Activated T-helper 9 cell treated with anti-CD3 and anti-CD28 coated beads, Interleukin-2, amount 50 U/mL, for 16 hours (primary cell): Measurements from ENCODE around the gene CDKAL1.
"Not testable (repeated sequence)": the region's sequence is repeated elsewhere in the genome, so short reads cannot be mapped to it uniquely, and the experiment has no call there.

ENCODE experiments used
- DNase-seq: peaks from one replicate; pipeline ENCODE4 v3.0.0-alpha.2; 2020; ENCODE audit warnings: low read depth

Gene CDKAL1

DNA sequence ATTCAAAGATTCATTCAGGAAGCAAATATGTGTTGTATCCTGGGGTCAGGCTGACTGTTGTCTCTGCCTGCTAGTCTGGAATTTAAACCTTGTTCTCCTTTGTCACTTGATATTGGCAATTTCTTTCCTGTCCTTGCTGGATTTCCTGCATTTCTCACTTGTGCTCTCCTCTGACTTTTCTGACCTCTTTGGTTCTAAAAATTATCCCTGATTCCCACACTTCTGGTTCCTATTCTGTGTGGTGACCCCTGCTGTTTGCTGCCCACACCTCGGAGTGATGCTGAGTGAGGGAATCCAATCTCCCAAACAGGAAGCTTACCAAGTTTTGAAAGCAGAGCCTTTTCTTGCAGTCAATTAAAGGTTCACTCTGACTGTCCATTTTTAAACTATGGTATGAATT lies 345.3 kb downstream of the CDKAL1 start:
- DNase-seq = no peak

DNA sequence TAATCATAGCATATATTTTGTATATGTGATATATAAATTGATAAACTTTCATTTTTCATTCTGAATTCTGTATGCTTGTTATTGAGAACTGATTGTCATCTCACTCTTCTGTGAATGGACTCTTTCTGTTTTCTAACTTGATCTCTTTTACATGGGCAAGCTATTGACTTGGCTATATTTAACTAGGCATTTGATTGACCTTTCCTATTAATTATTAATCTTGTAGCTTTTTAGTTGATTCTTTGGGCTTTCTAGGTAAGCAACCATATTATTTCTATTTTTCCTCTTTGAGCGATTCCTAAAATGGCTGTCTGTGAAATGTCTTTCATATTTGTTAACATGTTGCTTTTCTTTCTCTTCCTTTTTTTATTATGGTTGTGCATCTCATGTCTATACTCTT lies 347.1 kb downstream of the CDKAL1 start:
- DNase-seq = no peak

DNA sequence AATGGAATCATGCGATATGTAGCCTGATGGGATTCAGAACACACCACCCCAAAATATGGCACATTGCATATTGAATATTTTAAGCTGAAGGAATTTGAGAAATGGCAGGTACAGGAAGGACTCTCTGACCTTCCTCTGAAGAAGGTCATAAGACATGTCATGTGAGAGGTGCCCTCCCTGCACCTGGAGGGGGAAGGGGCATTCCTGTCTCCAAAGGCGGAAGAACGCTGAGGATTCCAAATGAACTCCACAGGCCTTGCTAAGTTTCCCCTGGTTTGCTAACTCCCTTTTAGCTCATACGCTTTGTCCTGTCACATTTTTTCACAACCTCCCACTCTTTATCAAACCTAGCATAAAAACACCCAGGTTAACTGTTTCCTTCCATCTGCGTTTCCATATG lies 347.8 kb downstream of the CDKAL1 start:
- no peak for DNase-seq

DNA sequence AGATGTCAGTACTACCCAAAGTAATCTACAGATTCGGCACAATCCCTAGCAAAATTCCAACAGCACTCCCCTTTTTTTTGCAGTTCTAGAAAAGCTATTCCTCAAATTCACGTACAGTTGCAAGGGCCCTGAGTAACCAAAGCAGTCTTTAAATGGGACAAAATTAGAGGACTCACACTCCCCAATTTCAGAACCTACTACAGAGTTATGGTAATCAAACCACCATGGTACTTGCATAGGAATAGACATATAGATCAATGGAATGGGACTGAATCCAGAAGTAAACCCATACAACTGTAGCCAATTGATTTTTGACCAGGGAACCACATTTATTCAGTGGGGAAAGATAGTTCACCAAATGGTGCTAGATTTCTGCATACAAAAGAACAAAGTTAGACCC lies 350.8 kb downstream of the CDKAL1 start:
- no peak for DNase-seq

DNA sequence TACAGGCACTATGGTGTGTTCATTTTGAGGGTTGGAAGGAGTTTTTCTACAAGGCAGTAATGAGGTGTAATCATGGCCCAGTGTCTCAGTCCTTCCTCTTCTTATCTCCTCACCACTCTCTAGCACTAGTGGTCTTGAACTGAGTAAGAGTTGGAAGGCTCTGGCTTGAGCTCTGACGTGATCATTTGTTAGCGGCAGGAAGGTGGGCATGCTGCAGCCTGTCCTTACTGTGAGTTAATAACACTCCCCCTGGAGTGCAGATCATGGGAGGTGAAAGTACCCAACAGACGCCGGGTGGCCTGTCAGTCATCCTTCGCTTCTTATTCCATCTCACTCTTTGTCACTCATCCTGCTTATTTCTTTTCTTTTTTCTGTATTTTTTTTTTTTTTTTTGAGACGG lies 356.9 kb downstream of the CDKAL1 start:
- no peak for DNase-seq

DNA sequence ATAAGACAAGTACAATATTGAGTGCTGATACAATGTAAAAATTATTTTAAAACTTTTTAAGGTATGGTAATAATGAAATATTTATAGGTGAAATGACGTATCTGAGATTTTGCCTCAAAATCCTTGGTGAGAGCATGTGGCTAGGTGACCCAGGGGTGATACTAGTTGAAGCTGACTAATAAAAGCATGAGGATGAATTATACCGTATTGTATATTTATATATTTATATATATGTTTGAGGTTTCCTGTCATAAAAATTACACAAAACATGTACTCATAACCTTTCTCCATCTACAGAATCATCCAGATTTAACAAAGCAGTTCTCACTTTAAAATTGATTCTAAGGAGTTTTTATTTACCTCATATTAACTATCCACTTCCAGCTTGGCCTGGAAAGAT lies 358.1 kb downstream of the CDKAL1 start:
- no peak for DNase-seq

DNA sequence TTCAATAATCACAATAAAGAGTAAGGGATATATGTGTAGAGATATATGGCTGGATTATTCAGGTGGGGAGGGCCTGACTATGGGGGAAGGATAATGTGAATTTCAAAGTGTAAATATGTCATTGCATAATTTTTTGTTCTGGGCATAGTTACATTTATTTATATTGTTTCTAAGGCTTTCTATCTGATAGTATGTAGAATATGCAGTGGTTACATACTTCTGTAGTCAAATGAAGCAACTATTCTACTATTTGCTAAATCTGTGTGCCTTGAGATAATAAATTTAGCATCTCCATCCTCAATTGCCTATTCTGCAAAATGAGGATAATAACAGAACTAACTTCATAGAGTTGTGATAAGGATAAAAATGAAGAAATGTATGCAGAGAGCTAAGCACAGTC lies 359.2 kb downstream of the CDKAL1 start:
- no peak for DNase-seq

DNA sequence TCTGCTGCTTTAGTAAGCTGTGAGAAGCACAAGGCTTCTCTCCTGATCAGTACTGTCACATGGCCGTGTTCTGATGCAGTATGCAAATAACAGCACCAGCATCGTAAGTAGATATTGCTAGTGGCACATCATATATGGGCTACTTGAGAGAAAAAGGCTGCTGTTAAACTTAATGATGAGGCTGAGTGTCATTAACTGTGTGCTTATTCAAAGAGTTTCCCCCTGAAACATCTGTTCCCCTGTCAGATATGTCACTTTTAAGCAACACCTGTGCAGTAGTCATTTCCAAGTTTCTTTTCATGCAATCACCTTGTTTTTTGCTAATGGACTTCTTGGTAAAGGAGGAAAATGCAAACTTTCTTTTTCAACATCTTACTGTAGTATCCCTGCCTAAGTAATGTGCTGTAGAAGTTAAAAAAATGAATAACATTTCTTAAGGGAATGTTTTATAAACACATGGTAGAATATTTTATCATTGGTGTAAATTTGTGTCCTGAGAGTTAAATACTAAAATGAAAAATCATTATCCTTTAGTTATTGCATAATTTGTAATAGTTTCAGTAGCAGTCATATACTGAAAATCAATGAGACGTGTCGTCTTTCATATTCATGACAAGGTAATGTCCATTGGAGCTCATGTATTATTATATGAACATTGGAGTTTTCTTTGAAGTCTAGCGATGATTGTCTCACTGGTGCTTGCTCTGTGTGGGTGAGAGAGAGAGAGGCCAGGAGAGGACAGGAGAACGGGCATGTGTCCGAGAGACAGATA lies 366.3 kb downstream of the CDKAL1 start:
- no peak for DNase-seq

DNA sequence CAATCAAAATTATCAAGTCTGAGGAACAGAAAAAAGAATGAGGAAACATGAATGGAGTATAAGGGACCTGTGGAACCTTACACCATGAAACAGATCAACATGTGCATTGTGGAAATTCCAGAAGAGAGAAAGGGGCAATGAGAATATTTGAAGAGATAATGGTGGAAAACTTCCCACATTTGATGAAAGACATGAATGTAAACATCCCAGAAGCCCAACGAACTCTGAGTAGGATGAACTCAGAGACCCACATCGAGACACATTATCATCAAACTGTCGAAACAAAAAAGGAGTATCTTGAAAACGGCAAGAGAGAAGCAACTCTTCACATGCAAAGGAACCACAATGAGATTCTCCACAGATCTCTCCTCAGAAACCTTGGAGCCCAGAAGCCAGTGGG lies 371.1 kb downstream of the CDKAL1 start:
- DNase-seq = no peak

DNA sequence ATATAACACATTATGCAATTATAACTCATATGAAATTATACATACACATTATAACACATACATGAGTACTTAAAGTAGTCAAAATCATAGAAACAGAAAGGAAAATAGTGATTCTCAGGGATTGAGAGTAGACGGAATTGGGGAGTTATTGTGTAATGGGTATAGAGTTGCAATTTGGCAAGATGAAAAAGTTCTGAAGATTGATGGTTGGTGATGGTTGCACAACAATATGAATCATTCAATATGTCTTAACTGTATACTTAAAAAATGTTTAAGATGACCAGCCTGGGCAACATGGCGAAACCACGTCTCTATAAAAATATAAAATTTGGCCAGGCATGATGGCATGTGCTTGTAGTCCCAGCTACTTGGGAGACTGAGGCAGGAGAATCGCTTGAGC lies 372.7 kb downstream of the CDKAL1 start:
- no peak for DNase-seq

DNA sequence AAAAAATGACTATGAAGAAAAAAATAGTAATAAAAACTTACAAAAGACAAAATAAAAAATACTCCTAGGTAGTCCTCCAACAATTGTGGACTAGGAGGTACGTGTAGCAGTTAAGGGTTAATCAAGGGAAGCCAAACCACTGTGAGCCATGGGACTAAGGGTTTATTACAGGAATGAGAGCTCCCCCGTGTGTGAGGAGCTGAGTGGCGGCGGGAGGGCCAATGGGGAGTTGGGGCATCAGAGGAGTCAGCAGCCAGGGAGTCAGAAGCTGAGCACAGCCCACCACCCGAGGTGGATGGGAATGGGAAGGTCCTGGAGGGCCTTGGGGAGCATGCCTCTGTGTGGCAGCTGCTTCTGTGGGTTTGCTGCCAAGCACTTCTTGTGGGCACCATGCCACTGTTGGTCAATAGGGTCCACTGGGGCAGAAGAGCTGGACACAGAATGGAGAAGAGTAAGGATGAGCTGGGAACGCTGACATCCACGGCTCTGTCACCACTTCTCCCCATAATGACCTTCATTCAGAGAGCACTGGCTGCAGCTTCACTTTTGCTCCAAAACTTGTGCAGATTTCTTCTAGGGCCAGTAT lies 373.3 kb downstream of the CDKAL1 start:
- no peak for DNase-seq

DNA sequence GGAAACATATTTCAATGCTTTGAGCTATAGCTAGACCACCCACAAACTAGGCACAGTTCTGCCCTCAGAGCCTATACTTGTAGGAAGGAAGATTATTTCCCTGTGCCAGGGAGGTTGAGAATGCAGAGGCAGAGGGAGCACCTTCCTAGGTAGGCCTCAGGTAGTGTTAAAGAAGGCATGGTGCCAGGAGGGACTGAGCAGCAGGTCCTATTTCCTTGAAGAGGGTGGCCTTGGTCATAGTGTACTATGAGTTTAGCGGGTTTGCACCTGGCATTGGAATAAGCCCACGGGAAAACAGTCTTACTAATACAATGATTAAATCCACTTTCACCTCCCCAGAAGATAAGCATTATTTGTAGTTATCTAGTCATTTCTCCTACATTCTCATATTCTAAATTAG lies 375.4 kb downstream of the CDKAL1 start:
- DNase-seq = no peak

DNA sequence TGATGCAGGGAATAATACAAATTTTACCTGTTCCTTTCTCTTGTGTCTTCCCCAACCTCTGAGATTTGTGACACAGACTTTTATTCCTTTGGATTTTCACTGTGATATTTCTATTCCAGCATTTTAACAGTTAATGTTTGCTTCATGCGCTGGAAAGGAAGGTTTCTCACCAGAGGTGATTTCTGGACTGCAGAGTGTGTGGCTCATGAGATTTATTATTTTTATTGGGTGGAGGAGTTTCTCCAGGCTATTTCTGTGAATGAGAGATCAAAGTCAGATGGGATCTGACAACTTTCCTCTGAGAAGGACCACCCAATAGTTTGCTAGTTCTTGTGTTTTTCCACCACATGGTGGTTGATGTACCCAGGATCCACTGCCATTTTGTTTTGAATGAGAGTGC lies 377.5 kb downstream of the CDKAL1 start:
- no peak for DNase-seq

DNA sequence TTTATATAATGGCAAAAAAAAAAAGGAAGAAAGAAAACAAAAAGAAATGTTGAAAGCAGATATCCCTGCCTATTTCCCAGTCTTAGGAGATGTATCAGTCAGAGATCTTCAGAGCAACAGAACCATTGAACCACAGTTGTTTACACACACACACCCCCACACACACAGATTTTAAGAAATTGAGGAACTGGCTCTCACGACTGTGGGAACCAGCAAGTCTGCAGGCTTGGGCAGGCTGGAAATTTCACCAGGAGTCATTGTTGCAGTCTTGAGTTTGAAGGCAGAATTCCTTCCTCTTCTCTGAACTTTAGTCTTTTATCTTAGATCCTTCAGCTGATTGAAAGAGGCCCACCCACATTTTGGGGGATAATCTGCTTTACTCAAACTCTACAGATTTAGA lies 380.9 kb downstream of the CDKAL1 start:
- DNase-seq = no peak

DNA sequence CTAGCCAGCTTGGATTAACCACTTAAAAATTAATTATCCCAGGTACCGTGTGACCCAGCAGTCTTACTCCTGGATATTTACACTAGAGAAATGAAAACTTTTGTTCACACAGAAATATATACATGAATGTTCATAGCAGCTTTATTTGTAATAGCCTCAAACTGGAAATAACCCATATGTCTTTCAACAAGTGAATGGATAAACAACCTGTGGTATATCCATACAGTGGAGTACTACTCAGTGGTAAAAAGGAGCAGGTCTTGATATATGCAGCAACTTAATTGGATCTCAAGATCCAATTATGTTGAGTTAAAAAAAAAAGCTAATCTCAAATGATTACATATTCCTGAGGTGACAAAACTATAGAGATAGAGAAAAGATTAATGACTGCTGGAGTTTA lies 381.4 kb downstream of the CDKAL1 start:
- no peak for DNase-seq

DNA sequence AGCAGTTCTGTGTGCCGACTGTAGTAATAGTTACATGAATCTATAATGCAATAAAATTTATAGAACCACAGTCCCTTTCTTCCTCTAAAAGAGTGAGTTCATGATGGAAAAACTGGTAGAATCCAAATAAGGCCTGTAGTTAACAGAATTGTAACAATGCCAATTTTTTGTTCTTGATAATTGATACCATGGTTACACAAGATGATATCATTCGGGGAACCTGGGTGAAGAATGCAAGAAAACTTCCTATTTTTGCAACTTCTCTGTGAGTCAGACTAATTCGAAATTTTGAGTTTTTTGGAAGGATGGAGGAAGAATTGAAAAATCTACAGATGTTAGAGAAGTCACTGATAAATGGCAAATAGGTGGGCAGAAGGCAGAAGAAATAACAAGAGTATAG lies 381.8 kb downstream of the CDKAL1 start:
- no peak for DNase-seq

DNA sequence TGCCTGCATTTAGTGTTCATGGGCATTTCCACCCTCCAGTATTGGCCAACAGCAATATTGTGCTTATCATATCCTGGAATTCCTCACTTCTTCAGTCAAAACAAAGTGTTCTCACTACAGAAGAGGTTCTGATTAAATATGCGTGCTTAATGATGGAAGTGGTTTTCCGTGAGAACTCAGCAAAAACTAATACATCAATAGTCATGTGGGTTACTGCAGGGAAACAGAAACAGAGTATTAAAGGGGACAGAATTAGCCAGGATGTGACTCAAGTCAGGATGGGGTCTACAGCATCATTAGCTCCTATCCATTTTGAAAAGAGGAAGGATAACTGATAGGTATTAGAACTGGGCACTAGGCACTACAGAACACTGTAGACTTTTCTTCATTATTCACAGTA lies 384.6 kb downstream of the CDKAL1 start:
- no peak for DNase-seq

DNA sequence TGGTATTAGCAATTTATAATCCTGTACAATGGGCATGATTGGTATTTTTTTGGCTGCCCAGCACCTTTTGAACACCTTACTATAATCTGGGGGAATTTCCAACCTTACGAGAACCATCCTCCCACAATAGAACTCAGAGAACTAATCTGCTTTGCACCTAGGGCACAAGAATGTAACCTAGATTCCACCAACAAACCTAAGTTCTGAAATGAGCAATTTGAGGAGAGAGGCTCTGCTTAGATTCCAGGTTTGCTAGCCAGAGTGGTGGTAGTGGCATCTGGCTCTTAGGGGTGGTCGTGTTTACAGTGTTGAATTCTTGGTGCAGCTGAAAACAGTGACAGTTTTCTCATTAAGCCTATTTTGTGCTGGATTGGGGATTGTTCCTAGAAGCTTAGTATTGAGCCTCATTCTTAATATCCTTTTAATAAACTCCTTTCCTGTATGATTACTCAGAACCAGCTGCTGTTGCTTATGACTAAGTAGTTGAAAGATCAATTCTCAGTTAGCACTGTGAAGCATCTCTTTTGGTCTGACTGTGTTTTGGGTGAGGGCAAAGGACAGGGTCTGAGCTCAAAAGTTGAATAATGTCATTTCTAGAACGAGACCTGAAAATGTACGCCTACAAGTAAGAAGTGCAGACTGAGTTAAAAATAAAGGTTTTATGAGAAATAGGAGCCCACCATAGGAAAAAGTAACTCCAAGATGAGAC lies 385.6 kb downstream of the CDKAL1 start:
- DNase-seq = no peak

DNA sequence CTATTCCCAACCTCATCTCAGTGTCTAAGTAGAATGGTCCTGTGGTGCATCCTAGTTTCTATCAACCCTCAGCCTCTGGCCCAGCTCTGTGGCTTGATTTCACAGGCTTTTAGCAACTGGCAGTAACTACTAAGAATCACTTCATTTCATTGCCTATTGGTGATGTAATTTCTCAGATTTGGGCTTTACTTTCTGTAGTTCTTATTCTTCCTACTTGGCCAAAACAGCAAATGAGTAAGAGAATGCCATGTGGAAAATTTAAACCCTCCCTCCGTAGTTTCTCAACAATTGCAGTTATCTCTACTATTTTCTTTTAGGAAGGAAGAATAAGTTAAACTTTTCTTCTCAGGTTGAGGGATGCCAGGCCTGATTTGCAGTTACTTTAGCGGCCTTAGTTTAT lies 387.3 kb downstream of the CDKAL1 start:
- no peak for DNase-seq

DNA sequence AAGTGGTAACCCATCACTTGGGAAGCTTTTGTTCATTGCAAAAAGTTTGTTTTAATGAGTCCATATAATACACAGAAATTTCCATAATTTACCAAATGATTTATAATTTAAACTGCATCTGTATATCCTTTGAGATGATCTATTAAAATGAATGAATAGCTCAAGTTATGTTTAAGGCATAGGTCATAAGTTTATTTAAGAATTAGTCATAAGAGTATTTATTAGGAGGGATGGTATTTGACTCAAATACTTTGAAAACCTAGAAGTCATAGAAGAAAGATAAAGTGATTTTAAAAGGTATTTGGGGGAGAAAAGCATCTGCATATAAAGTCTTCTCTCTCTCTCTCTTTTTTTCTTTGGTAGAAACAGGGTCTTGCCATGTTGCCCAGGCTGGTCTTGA lies 388.5 kb downstream of the CDKAL1 start:
- DNase-seq = no peak

DNA sequence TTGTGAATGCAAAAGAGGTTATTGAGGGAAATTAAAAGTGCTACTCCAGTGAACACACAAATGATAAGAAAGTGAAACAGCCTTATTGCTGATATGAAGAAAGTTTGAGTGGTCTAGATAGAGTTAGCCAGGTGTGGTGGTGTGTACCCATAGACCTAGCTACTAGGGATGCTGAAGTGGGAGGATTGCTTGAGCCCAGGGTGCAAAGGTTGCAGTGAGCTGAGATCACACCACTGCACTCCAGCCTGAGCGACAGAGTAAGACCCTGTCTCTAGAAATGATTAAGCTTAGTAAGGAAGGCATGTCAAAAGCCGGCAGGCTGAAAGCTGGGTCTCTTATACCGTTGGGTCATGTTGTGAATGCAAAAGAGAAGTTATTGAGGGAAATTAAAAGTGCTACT lies 389.8 kb downstream of the CDKAL1 start:
- not testable (repeated sequence) for DNase-seq

DNA sequence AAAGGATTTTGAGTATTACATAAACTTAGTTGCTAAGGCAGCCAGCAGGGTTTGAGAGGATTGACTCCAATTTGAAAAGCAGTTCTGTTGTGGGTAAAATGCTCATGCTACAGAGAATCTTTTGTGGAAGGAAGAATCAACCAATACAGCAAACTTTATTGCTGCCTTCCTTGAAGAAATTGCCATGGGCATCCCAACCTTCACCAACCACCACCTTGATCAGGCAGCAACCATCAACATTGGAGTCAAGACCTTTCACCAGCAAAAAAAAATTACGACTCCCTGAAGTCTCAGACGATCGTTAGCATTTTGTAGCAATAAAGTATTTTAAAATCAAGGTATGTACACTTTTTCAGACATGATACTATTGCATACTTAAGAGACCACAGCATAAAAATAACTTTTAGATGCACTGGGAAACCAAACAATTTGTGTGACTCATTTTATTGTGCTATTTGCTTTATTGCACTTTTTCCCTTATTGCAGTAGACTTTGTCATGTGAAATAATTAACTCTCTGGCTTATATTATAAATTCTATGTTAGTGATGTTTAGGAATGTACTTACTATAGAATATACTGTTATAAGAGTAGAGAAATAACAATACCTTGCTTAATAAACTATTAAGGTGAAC lies 390.8 kb downstream of the CDKAL1 start:
- DNase-seq = no peak
